GM19351 (cell line): ENCODE measurements around the gene CKB.

Experiments
- ATAC-seq: cut with Tn5 transposase; IDR thresholded peaks from one replicate; pipeline ENCODE4 v1.9.1; 2021; ENCODE audit warnings: mild to moderate bottlenecking, moderate library complexity; ENCODE audit not compliant: unreplicated experiment

The CKB gene

GRCh38 chr14:103492156-103492925, 30.3 kb downstream of the CKB start:
- ATAC-seq: no peak

DNA sequence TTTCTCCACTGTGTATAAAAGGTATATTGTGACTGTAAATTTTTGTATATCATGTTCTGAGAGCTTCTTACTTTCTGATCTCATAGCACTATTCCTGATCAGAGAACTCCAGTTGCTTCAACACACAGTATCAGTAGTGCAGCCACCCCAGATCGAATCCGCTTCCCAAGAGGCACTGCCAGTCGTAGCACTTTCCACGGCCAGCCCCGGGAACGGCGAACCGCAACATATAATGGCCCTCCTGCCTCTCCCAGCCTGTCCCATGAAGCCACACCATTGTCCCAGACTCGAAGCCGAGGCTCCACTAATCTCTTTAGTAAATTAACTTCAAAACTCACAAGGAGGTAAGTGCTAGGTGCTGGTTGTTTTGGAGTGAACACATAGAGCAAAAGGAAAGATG, 30.9 kb downstream of the CKB start:
- no peak for ATAC-seq

DNA sequence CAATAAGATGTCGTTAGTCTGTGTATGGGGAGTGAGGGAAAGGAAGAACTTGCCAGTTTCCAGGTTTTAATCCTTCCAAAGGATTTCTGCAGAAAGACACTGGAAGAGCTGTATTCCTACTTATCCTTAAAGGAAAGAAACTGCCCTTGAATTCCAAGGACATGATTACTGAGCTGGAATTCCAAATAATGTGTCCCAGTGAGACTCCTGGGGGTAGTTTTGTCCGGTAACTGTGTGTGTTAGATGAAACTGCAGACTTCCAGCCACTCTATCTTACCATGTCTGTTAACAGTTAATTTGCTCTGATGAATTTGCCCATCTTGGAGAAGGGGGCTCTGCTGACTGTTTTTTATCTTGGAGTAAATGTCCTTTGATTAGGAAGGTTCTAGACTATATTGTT, 33.0 kb downstream of the CKB start:
- no peak for ATAC-seq

- ATAC-seq: no peak
These were observed 33.7 kb downstream of the CKB start for GRCh38 chr14:103488960-103489359.

GRCh38 chr14:103488071-103488470, 34.6 kb downstream of the CKB start:
- ATAC-seq: no peak

- ATAC-seq: no peak
These were observed 37.1 kb downstream of the CKB start for GRCh38 chr14:103485504-103485903.

DNA sequence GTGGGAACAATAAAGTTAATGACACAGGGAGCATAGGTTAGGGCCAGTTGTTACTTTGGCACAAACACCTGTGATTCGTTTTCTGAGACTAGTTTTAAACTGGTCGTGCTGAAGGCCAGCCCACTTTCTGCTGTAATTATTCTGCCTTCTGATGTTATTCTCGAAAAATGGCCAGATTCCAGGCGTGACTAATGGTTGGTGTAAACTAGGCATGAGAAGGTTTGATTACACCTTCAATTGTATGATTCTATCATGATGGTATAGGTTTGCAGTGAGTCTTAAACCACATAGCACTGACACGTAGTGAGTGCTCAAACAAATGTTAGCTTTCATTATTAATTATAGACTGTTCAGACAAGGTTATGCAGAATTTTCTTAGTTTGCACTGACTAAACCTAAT, 39.0 kb downstream of the CKB start:
- no peak for ATAC-seq

- ATAC-seq: peak; percentile 51
These were observed 42.0 kb downstream of the CKB start for GRCh38 chr14:103480595-103480994.

GRCh38 chr14:103476631-103477030, 46.0 kb downstream of the CKB start:
- ATAC-seq: no peak

GRCh38 chr14:103476065-103476464, 46.6 kb downstream of the CKB start:
- no peak for ATAC-seq

DNA sequence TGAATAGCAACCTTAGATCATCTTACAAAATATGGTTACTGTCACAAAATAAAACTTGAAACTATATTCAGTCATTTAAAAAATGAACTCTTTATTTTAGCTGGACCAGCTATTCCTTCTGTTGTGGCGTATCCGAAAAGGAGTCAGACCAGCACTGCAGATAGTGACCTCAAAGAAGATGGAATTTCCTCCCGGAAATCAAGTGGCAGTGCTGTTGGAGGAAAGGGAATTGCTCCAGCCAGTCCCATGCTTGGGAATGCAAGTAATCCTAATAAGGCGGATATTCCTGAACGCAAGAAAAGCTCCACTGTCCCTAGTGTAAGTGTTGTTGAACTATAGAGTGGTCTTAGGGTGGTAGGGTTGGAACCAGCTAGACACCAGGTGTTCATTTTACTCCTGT, 47.7 kb downstream of the CKB start:
- ATAC-seq: no peak

GRCh38 chr14:103472939-103473338, 49.7 kb downstream of the CKB start:
- no peak for ATAC-seq
